ENCODE measurements around the gene TNNI2.

DNA sequence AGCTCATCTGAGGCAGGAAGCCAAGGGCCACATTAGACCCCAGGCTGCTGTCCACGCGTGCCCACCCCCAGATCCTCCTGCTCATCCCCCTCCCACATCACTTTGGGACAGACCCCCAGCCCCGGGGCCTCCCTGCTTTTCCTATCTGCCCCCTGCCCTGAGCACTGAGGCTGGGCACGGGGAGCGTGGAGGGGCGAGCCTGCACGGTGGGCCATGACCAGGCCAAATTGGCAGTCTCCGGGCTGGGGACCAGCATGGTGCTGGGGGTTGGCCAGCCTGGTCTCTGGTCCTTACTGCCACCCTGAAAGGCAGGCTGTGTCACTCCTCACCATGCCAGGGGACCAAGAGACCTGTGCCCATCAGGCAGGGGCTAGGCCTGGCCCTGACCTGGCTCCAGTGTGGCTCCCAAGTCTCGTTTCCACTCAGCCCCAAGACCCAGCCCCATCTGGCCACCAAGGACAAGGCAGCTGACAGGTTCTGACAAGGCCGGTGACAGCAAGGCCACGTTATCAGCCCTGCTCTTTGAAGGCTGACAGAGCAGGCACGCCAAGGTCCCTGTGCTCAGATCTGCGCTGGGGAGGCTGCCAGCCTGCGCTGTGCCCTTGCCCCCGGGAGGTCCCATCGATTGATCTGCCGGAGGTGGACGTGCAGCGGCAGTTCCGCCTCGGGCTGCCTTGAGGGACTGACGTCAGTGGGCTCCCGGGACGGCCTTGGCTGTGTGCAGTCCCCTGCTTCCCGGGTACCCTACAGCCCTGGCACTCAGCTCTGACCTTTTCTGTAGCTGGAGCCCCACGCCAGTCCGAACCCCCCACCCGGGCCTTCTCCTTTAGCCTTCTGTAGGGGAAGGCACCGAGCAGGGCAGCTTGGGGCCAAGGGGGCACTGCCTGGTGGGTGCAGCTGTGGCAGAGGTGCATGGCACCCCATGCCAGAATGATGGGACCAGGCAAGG is 3.6 kb downstream of the TNNI2 start:
- TF ChIP-seq POLR2A (IDR thresholded peaks at IDR 0.05; ENCODE audit: low read depth, low read length) (no peak), CTCF (IDR thresholded peaks at IDR 0.05; ENCODE audit: extremely low read depth in 1 of 2, insufficient read depth in 1 of 2, low read depth in 1 of 2, low read length in 2 of 2) (no peak), POLR2AphosphoS5 (IDR thresholded peaks at IDR 0.05; ENCODE audit: insufficient read depth, low read depth, low read length) (no peak), MYC (IDR thresholded peaks at IDR 0.05; ENCODE audit: low read depth, low read length) (no peak), JUN (IDR thresholded peaks at IDR 0.05; ENCODE audit: borderline replicate concordance, insufficient read depth, insufficient read length, low read depth) (no peak), EZH2 (IDR thresholded peaks at IDR 0.05; ENCODE audit: borderline replicate concordance, low read depth, low read length, severe bottlenecking) (no peak), FOS (IDR thresholded peaks at IDR 0.05; ENCODE audit: borderline replicate concordance, insufficient read depth, low read length) (no peak)
- TF ChIP-seq, protein P1, sequence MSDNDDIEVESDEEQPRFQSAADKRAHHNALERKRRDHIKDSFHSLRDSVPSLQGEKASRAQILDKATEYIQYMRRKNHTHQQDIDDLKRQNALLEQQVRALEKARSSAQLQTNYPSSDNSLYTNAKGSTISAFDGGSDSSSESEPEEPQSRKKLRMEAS (IDR thresholded peaks at IDR 0.05; ENCODE audit: insufficient read depth, insufficient read length) = no peak
